Activated B cell treated with CpG ODN at 0.5 μM for 24 hours (primary cell): Measurements from ENCODE around the gene GATAD2B. TPM values are rescaled to one million over a fixed set of nuclear protein-coding genes. Genes with fewer than 3 reads are reported as not detected.

Source experiments
- ATAC-seq: fragments of 200-7000 bp; cut with Tn5 transposase; one replicate; pipeline ENCODE4 v1.10.0; 2021; ENCODE audit warnings: low read depth, mild to moderate bottlenecking, moderate library complexity
- CTCF ChIA-PET: fragments of 350-600 bp; sonication (Branson Sonifier 250); formaldehyde crosslinking; loops from one replicate; lab custom pipeline; 2021; ENCODE audit warnings: antibody characterized with exemption; lab: Charles Lee
- POLR2A ChIA-PET: fragments of 350-600 bp; sonication (Branson Sonifier 250); formaldehyde crosslinking; loops from one replicate; lab custom pipeline; 2021; ENCODE audit warnings: antibody characterized with exemption; lab: Charles Lee
- DNase-seq: peaks from one replicate; pipeline ENCODE4 v3.0.0; 2022
- H3K27ac Mint-ChIP-seq: one replicate; pipeline ENCODE4 v1.8.0; 2020; ENCODE audit warnings: mixed read lengths
- H3K27me3 Mint-ChIP-seq: one replicate; pipeline ENCODE4 v1.8.0; 2021; ENCODE audit warnings: mixed read lengths
- H3K36me3 Mint-ChIP-seq: one replicate; pipeline ENCODE4 v1.8.0; 2021; ENCODE audit warnings: low read depth, mixed read lengths
- H3K4me1 Mint-ChIP-seq: one replicate; pipeline ENCODE4 v1.8.0; 2021; ENCODE audit warnings: mixed read lengths
- H3K4me3 Mint-ChIP-seq: one replicate; pipeline ENCODE4 v1.8.0; 2020; ENCODE audit warnings: mild to moderate bottlenecking, mixed read lengths
- H3K9me3 Mint-ChIP-seq: one replicate; pipeline ENCODE4 v1.8.0; 2020; ENCODE audit warnings: mixed read lengths
- intact Hi-C: fragments of 100-400 bp; cut with micrococcal nuclease; formaldehyde crosslinking; loops from one replicate; pipeline ENCODE4 v1.15.1; 2024
- total RNA-seq: library from RNA; stranded (reverse); gene quantifications from 2 replicates; pipeline ENCODE4 v1.2.3, GENCODE V29; 2022
- TF ChIP-seq, protein P1 (sequence below): fragments of 200-600 bp; IDR thresholded peaks from one replicate; pipeline ENCODE4 v1.8.0; 2022; ENCODE audit warnings: antibody characterized with exemption, mild to moderate bottlenecking

Gene GATAD2B
- total RNA-seq, 1 donor from 2014 or later = 86.3 TPM

DNA sequence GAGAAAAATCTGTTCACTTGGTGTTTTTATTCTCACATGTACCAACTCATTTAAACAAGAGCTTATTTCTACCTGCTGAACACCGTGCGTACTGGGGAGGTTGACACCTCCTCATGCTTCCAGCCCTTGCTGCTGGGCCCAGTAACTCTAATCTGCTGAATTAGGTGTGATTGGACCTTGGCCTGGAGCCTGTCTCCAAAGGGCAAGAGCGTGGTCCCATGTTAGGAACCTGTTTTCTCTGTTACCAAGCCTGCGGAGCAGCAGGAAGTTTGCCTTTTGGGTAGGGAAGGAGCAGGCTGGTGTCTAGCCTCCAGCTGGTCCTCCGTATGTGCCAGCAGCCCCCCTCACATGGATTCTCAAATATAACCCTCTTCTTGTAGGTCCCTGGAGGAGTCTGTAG, 158.5 kb downstream of the GATAD2B start:
- no peak overlapping the region for H3K4me3 Mint-ChIP-seq
- H3K9me3 Mint-ChIP-seq = no peaks in the 10 kb centered on the region
- peaks cover 92% of the 10 kb centered on the region for H3K36me3 Mint-ChIP-seq
- H3K27me3 Mint-ChIP-seq = no peaks in the 10 kb centered on the region
- H3K4me1 Mint-ChIP-seq = no peaks in the 10 kb centered on the region
- no peak overlapping the region for H3K27ac Mint-ChIP-seq
- TF ChIP-seq, protein P1, sequence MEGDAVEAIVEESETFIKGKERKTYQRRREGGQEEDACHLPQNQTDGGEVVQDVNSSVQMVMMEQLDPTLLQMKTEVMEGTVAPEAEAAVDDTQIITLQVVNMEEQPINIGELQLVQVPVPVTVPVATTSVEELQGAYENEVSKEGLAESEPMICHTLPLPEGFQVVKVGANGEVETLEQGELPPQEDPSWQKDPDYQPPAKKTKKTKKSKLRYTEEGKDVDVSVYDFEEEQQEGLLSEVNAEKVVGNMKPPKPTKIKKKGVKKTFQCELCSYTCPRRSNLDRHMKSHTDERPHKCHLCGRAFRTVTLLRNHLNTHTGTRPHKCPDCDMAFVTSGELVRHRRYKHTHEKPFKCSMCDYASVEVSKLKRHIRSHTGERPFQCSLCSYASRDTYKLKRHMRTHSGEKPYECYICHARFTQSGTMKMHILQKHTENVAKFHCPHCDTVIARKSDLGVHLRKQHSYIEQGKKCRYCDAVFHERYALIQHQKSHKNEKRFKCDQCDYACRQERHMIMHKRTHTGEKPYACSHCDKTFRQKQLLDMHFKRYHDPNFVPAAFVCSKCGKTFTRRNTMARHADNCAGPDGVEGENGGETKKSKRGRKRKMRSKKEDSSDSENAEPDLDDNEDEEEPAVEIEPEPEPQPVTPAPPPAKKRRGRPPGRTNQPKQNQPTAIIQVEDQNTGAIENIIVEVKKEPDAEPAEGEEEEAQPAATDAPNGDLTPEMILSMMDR = no peak
- no peak for DNase-seq
- intact Hi-C loops = no loop called here
- CTCF ChIA-PET = no interaction called here
- POLR2A ChIA-PET = interaction anchor here (1.3 kb wide), 1 partner anchor 37 kb away, joined by 3 read pairs; no protein-coding TSS in a partner anchor
- no peak for ATAC-seq

DNA sequence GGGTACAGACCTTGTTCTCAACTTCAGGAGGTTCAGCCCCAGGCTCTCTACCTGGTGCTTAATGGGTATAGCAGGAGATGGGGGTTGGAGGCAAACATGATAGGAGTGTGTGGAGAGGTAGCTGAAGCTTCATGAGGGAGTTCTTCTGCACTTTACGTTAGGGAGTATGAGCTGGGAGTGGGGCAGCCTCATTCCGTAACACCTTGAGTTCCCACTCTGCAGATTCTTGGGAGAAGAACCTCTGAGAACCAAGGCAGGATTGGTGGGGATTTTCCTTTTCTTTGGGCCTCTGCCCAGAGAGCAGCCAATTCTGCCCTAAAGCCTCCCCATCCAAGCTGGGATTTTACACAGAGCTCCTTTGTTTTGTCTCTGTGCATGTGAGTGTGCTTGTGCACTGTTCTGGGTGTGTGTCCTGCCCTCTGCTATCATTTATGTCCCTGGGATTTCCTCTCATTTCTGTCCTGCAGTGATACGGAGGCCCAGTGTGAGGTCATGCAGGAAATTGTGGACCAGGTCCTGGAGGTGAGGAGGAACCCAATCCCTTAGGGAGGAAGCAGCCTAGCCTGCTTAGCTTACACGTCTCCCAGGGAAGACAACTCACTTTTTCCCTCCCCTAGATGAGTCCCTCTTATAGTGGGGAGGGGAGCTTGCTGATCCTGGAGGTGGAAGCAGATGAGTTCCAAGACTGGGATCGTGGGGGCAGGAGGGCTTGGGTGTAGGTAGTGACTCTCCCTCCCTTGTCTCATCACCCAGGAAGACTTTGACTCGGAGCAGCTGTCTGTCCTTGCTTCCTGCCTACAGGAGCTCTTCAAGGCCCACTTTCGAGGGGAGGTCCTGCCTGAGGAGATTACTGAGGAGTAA, 159.2 kb downstream of the GATAD2B start:
- ChIA-PET POLR2A (interaction anchor here (0.6 to 1.3 kb wide), 2 partner anchors 36 to 83 kb away, joined by 3 read pairs; no protein-coding TSS in a partner anchor), CTCF (interaction anchor here (0.8 kb wide), 1 partner anchor 12 kb away, joined by 3 read pairs; the partner anchor contains the start of gene SLC27A3)
- no peaks in the 10 kb centered on the region for H3K9me3 Mint-ChIP-seq
- H3K4me3 Mint-ChIP-seq = no peak overlapping the region
- no peaks in the 10 kb centered on the region for H3K27me3 Mint-ChIP-seq
- intact Hi-C loops = no loop called here
- ATAC-seq (no peak), DNase-seq (no peak)
- peaks cover 89% of the 10 kb centered on the region for H3K36me3 Mint-ChIP-seq
- no peak overlapping the region for H3K27ac Mint-ChIP-seq
- TF ChIP-seq, protein P1 = no peak
- no peaks in the 10 kb centered on the region for H3K4me1 Mint-ChIP-seq

DNA sequence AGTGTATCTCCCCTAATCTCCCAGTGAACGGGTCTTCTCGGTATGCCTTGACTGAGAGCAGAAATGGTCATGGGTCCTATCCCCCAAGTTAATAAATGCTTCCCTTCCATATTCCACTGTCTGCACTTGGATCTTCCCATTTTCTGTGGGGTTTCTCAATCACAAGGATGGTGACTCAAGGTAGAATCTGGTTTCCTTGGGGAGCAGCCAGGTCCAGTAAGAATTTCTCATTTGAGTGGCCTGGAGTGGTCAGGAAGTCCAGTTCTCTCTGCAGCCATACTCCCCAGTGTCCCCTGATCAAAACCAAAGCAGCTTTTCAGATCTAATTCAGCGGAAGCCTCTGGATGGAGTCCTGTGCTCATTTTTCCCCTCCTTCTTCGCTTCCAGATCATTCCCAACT, 162.3 kb downstream of the GATAD2B start:
- DNase-seq = no peak
- CTCF ChIA-PET = no interaction called here
- peaks cover 89% of the 10 kb centered on the region for H3K36me3 Mint-ChIP-seq
- POLR2A ChIA-PET = no interaction called here
- no peak overlapping the region for H3K4me3 Mint-ChIP-seq
- intact Hi-C loops = no loop called here
- H3K27me3 Mint-ChIP-seq = no peaks in the 10 kb centered on the region
- H3K27ac Mint-ChIP-seq = no peak overlapping the region
- TF ChIP-seq, protein P1 = no peak
- H3K4me1 Mint-ChIP-seq = no peaks in the 10 kb centered on the region
- ATAC-seq = no peak
- no peaks in the 10 kb centered on the region for H3K9me3 Mint-ChIP-seq

Other genes with a start within 250 kb of the GATAD2B start
- 0.59 and 0.82 TPM in 2 replicates for gene NPR1, start 244.3 kb downstream of the GATAD2B start, total RNA-seq
- gene INTS3, start 194.9 kb downstream of the GATAD2B start, total RNA-seq = 81.1 and 88.6 TPM in 2 replicates
- gene SLC27A3, start 147.6 kb downstream of the GATAD2B start, total RNA-seq = 7.8 and 12.6 TPM in 2 replicates
- 217 and 257 TPM in 2 replicates for gene DENND4B, start 23.7 kb upstream of the GATAD2B start, total RNA-seq
- gene CRTC2, start 35.6 kb upstream of the GATAD2B start, total RNA-seq = 206 and 247 TPM in 2 replicates
- gene SLC39A1, start 40.6 kb upstream of the GATAD2B start, total RNA-seq = 51.3 and 56.3 TPM in 2 replicates
- 9.4 and 10.2 TPM in 2 replicates for gene CREB3L4, start 44.9 kb upstream of the GATAD2B start, total RNA-seq
- gene JTB, start 54.7 kb upstream of the GATAD2B start, total RNA-seq = 137 and 147 TPM in 2 replicates
- 48.2 and 49.1 TPM in 2 replicates for gene RAB13, start 63.4 kb upstream of the GATAD2B start, total RNA-seq
- 3,463 and 4,673 TPM in 2 replicates for gene RPS27, start 67.8 kb upstream of the GATAD2B start, total RNA-seq
- gene NUP210L, start 232.1 kb upstream of the GATAD2B start, total RNA-seq = 0.22 and 0.27 TPM in 2 replicates